Activated naive CD8-positive, alpha-beta T cell treated with anti-CD3 and anti-CD28 coated beads, Interleukin-2, amount 10 ng/mL, durations not matched to agents 7 days and 5 days (primary cell): ENCODE data around the gene MSRB3. TPM values are rescaled to one million over a fixed set of nuclear protein-coding genes. Genes with fewer than 3 reads are reported as not detected.

Source experiments
- total RNA-seq, 2 experiments: library from RNA; stranded (reverse); gene quantifications; one replicate each; pipeline ENCODE4 v1.2.3, GENCODE V29; 2021

The MSRB3 gene
- total RNA-seq, 2 experiments from 2014 or later: not detected

Other genes with a start within 250 kb of the MSRB3 start
- not detected for gene WIF1, start 157.4 kb upstream of the MSRB3 start, total RNA-seq
- gene LEMD3, start 109.1 kb upstream of the MSRB3 start, total RNA-seq: 10 to 100 TPM; 46.0 to 49.6 TPM